ENCODE results near the gene HOXA3. TPM values are rescaled to one million over a fixed set of nuclear protein-coding genes. Genes with fewer than 3 reads are reported as not detected.

The HOXA3 gene
- total RNA-seq, 1 experiment from 2014 or later: not detected

- Mint-ChIP-seq H3K27ac (no peak overlapping the region), H3K27me3 (ENCODE audit: low read depth) (peaks cover 100% of the 10 kb centered on the region), H3K36me3 (no peaks in the 10 kb centered on the region), H3K9me3 (no peaks in the 10 kb centered on the region), H3K4me1 (peaks cover 20% of the 10 kb centered on the region), H3K4me3 (peak overlapping the region; percentile 74)
- ChIA-PET POLR2A (no interaction called here), CTCF (interaction anchor here (0.9 to 3.8 kb wide), 12 partner anchors 8 to 767 kb away, joined by 3 to 39 read pairs (median 6); partner anchors contain the start of genes HOXA13, HOXA3 and HOXA7)
- DNase-seq (ENCODE audit: low spot score): peak; percentile 43
- peak; percentile 24 for ATAC-seq
- no peak for TF ChIP-seq USF1 (CRISPR knock-in tag; IDR thresholded peaks at IDR 0.05)
- no peak for TF ChIP-seq GABPB1 (CRISPR knock-in tag; IDR thresholded peaks at IDR 0.05)
- no peak for TF ChIP-seq MAX (CRISPR knock-in tag; IDR thresholded peaks at IDR 0.05)
- no peak for TF ChIP-seq CBFB (CRISPR knock-in tag; IDR thresholded peaks at IDR 0.05; ENCODE audit: low read depth)
- TF ChIP-seq SOX15 (CRISPR knock-in tag; IDR thresholded peaks at IDR 0.05): no peak
- no peak for TF ChIP-seq ZNF416 (CRISPR knock-in tag; IDR thresholded peaks at IDR 0.05)
- TF ChIP-seq ZNF317 (CRISPR knock-in tag; IDR thresholded peaks at IDR 0.05; ENCODE audit: borderline replicate concordance, low read depth): no peak
- TF ChIP-seq ZNF232 (CRISPR knock-in tag; IDR thresholded peaks at IDR 0.05): no peak
- TF ChIP-seq ZNF423 (CRISPR knock-in tag; IDR thresholded peaks at IDR 0.05): no peak
- TF ChIP-seq GRHL2 (CRISPR knock-in tag; IDR thresholded peaks at IDR 0.05; ENCODE audit: insufficient replicate concordance, severe bottlenecking): no peak
- no peak for TF ChIP-seq ARID4B (CRISPR knock-in tag; IDR thresholded peaks at IDR 0.05; ENCODE audit: borderline replicate concordance)
- no peak for TF ChIP-seq NFYB (CRISPR knock-in tag; conservative IDR thresholded peaks at IDR 0.05; ENCODE audit: low read depth)
- no peak for TF ChIP-seq ZMAT4 (CRISPR knock-in tag; IDR thresholded peaks at IDR 0.05)
- no peak for TF ChIP-seq FOXK1 (CRISPR knock-in tag; IDR thresholded peaks at IDR 0.05)
These were observed 10.3 kb downstream of the HOXA3 start for GRCh38 chr7:27141923-27142579.

- Mint-ChIP-seq H3K27ac (no peak overlapping the region), H3K27me3 (ENCODE audit: low read depth) (peaks cover 100% of the 10 kb centered on the region), H3K9me3 (no peaks in the 10 kb centered on the region), H3K36me3 (no peaks in the 10 kb centered on the region), H3K4me3 (no peak overlapping the region), H3K4me1 (peaks cover 20% of the 10 kb centered on the region)
- ATAC-seq (no peak), DNase-seq (ENCODE audit: low spot score) (no peak)
- ChIA-PET POLR2A (no interaction called here), CTCF (interaction anchor here (0.9 to 3.8 kb wide), 5 partner anchors 9 to 284 kb away, joined by 3 to 39 read pairs (median 3); partner anchors contain the start of gene HOXA7)
- no peak for TF ChIP-seq EMX1 (CRISPR knock-in tag; IDR thresholded peaks at IDR 0.05)
- TF ChIP-seq ATF6 (CRISPR knock-in tag; IDR thresholded peaks at IDR 0.05): no peak
- no peak for TF ChIP-seq FOXJ3 (CRISPR knock-in tag; IDR thresholded peaks at IDR 0.05; ENCODE audit: borderline replicate concordance)
These were observed 11.1 kb downstream of the HOXA3 start for GRCh38 chr7:27141137-27141922.

Data from WTC11 (cell line).